RPMI8226 (cell line): ENCODE results near the gene GXYLT1.
A peak's percentile ranks its signal among the peaks of the same experiment; 100 is the strongest.
"Not testable (repeated sequence)": the region's sequence is repeated elsewhere in the genome, so short reads cannot be mapped to it uniquely, and the experiment has no call there.

ENCODE experiments used
- DNase-seq: peaks from one replicate; pipeline ENCODE4 v3.0.0-alpha.2; 2015

Gene GXYLT1

GRCh38 chr12:42144408-42145196, at the start of gene GXYLT1:
TSS of gene GXYLT1 (minus strand) at chr12:42144874. CDS start at chr12:42144646, 228 bp downstream.
- DNase-seq, result peak; percentile 96

GRCh38 chr12:42192686-42193085, 48.0 kb upstream of the GXYLT1 start:
- no peak for DNase-seq

GRCh38 chr12:42192258-42192657, 47.6 kb upstream of the GXYLT1 start:
- no peak for DNase-seq

GRCh38 chr12:42190376-42190775, 45.7 kb upstream of the GXYLT1 start:
- no peak for DNase-seq

GRCh38 chr12:42188275-42188674, 43.6 kb upstream of the GXYLT1 start:
- not testable (repeated sequence) for DNase-seq

- no peak for DNase-seq
Observed at GRCh38 chr12:42187799-42188198, 43.1 kb upstream of the GXYLT1 start.

GRCh38 chr12:42186793-42187192, 42.1 kb upstream of the GXYLT1 start:
- no peak for DNase-seq

- DNase-seq, result no peak
Observed at GRCh38 chr12:42182394-42182793, 37.7 kb upstream of the GXYLT1 start.

GRCh38 chr12:42180990-42181596, 36.4 kb upstream of the GXYLT1 start:
- DNase-seq, result no peak

- no peak for DNase-seq
Observed at GRCh38 chr12:42178101-42178500, 33.4 kb upstream of the GXYLT1 start.

- no peak for DNase-seq
Observed at GRCh38 chr12:42174978-42175377, 30.3 kb upstream of the GXYLT1 start.

- no peak for DNase-seq
Observed at GRCh38 chr12:42173961-42174521, 29.4 kb upstream of the GXYLT1 start.

- DNase-seq, result no peak
Observed at GRCh38 chr12:42172441-42173210, 28.0 kb upstream of the GXYLT1 start.

GRCh38 chr12:42167711-42168110, 23.0 kb upstream of the GXYLT1 start:
- no peak for DNase-seq

GRCh38 chr12:42166501-42166900, 21.8 kb upstream of the GXYLT1 start:
- no peak for DNase-seq

- DNase-seq, result no peak
Observed at GRCh38 chr12:42163913-42164312, 19.2 kb upstream of the GXYLT1 start.

- no peak for DNase-seq
Observed at GRCh38 chr12:42162965-42163364, 18.3 kb upstream of the GXYLT1 start.

GRCh38 chr12:42162193-42162592, 17.5 kb upstream of the GXYLT1 start:
- DNase-seq, result no peak

GRCh38 chr12:42161529-42161928, 16.9 kb upstream of the GXYLT1 start:
- no peak for DNase-seq

GRCh38 chr12:42156232-42156631, 11.6 kb upstream of the GXYLT1 start:
- DNase-seq, result no peak

- no peak for DNase-seq
Observed at GRCh38 chr12:42145552-42146215, 1.0 kb upstream of the GXYLT1 start.

GRCh38 chr12:42145197-42145549, 499 bp upstream of the GXYLT1 start:
- no peak for DNase-seq

GRCh38 chr12:42144158-42144407, 591 bp downstream of the GXYLT1 start:
- DNase-seq, result no peak
